SK-N-SH (cell line): ENCODE results near the gene APBB2.

Source experiments
- EZH2phosphoT487 ChIP-seq: fragments of 200-600 bp; sonication (generic); IDR thresholded peaks from 2 replicates; pipeline ENCODE4 v1.6.1; 2017; ENCODE audit warnings: low read depth, mixed run types, mild to moderate bottlenecking, antibody characterized with exemption, moderate library complexity, borderline replicate concordance
- JUND ChIP-seq: IDR thresholded peaks from 2 replicates; pipeline ENCODE4 v1.4.0; 2012
- MXI1 ChIP-seq: IDR thresholded peaks from 2 replicates; pipeline ENCODE4 v1.6.1; 2012; ENCODE audit warnings: mild to moderate bottlenecking, low read depth, low read length, improper control_type of control experiment
- NRF1 ChIP-seq: IDR thresholded peaks from 2 replicates; pipeline ENCODE4 v1.6.1; 2012; ENCODE audit warnings: low read depth, mild to moderate bottlenecking, low read length
- POLR2AphosphoS5 ChIP-seq: IDR thresholded peaks from 2 replicates; pipeline ENCODE4 v1.6.1; 2012; ENCODE audit warnings: low read depth, low read length
- RFX5 ChIP-seq: IDR thresholded peaks from 2 replicates; pipeline ENCODE4 v1.6.1; 2012; ENCODE audit warnings: mild to moderate bottlenecking, improper control_type of control experiment, low read length
- RXRA ChIP-seq: IDR thresholded peaks from 2 replicates; pipeline ENCODE4 v1.4.0; 2012; ENCODE audit warnings: low read depth, mild to moderate bottlenecking, borderline replicate concordance
- SIN3A ChIP-seq: IDR thresholded peaks from 2 replicates; pipeline ENCODE4 v1.6.1; 2012; ENCODE audit warnings: low read depth, mild to moderate bottlenecking, low read length, moderate library complexity, borderline replicate concordance
- TAF1 ChIP-seq: IDR thresholded peaks from 2 replicates; pipeline ENCODE4 v1.6.1; 2012; ENCODE audit warnings: low read depth, mild to moderate bottlenecking, low read length, moderate library complexity, borderline replicate concordance
- TCF12 ChIP-seq: IDR thresholded peaks from 2 replicates; pipeline ENCODE4 v1.4.0; 2012
- YY1 ChIP-seq: IDR thresholded peaks from 2 replicates; pipeline ENCODE4 v1.4.0; 2012; ENCODE audit warnings: low read depth, mild to moderate bottlenecking
- TF ChIP-seq, protein P1 (sequence below): fragments of 200-600 bp; sonication (generic); IDR thresholded peaks from 2 replicates; pipeline ENCODE4 v1.6.1; 2017; ENCODE audit warnings: antibody characterized with exemption, mild to moderate bottlenecking, moderate library complexity
- TF ChIP-seq, protein P2 (sequence below): IDR thresholded peaks from 2 replicates; pipeline ENCODE4 v1.4.0; 2012; ENCODE audit warnings: low read depth, borderline replicate concordance
- TF ChIP-seq, protein P3 (sequence below): IDR thresholded peaks from 2 replicates; pipeline ENCODE4 v1.4.0; 2012; ENCODE audit warnings: low read depth

DNA sequence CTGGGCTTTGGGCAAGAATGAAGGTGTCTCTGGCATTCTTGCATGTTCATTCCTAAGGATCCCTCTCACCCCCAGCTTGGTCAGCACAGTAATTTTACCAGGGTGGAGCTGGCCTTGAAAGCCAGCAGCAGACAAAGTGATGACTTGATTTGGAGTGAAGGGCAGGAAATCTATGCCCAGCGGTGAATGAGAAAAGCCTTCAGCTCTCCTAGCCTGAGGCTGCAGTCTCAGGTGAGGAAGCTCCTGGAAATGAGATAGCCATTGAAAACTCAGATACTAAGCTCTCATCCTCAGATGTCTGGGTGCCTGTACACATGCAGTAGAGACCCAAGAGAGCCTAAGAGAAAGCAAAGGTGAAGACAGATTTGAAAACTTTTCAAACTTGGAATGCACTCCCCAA, 31.6 kb upstream of the APBB2 start:
- TF ChIP-seq TAF1 (no peak), JUND (no peak), YY1 (no peak), SIN3A (no peak), NRF1 (no peak), POLR2AphosphoS5 (no peak), TCF12 (no peak), MXI1 (no peak), RXRA (no peak), RFX5 (no peak), EZH2phosphoT487 (no peak)
- TF ChIP-seq, protein P1, sequence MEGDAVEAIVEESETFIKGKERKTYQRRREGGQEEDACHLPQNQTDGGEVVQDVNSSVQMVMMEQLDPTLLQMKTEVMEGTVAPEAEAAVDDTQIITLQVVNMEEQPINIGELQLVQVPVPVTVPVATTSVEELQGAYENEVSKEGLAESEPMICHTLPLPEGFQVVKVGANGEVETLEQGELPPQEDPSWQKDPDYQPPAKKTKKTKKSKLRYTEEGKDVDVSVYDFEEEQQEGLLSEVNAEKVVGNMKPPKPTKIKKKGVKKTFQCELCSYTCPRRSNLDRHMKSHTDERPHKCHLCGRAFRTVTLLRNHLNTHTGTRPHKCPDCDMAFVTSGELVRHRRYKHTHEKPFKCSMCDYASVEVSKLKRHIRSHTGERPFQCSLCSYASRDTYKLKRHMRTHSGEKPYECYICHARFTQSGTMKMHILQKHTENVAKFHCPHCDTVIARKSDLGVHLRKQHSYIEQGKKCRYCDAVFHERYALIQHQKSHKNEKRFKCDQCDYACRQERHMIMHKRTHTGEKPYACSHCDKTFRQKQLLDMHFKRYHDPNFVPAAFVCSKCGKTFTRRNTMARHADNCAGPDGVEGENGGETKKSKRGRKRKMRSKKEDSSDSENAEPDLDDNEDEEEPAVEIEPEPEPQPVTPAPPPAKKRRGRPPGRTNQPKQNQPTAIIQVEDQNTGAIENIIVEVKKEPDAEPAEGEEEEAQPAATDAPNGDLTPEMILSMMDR = no peak
- TF ChIP-seq, protein P2, sequence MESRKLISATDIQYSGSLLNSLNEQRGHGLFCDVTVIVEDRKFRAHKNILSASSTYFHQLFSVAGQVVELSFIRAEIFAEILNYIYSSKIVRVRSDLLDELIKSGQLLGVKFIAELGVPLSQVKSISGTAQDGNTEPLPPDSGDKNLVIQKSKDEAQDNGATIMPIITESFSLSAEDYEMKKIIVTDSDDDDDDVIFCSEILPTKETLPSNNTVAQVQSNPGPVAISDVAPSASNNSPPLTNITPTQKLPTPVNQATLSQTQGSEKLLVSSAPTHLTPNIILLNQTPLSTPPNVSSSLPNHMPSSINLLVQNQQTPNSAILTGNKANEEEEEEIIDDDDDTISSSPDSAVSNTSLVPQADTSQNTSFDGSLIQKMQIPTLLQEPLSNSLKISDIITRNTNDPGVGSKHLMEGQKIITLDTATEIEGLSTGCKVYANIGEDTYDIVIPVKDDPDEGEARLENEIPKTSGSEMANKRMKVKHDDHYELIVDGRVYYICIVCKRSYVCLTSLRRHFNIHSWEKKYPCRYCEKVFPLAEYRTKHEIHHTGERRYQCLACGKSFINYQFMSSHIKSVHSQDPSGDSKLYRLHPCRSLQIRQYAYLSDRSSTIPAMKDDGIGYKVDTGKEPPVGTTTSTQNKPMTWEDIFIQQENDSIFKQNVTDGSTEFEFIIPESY = no peak
- TF ChIP-seq, protein P3, sequence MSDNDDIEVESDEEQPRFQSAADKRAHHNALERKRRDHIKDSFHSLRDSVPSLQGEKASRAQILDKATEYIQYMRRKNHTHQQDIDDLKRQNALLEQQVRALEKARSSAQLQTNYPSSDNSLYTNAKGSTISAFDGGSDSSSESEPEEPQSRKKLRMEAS = no peak
